Measurements from ENCODE around the gene TPPP3. TPM values are rescaled to one million over a fixed set of nuclear protein-coding genes. Genes with fewer than 3 reads are reported as not detected.

TPPP3 gene
- total RNA-seq, 4 donors from 2014 or later = 3.0 to 26.2 (median 8.2) TPM

GRCh38 chr16:67430504-67430976 is 37.2 kb upstream of the TPPP3 start:
- peak overlapping the region; percentile 76 to 89 (median 80) for H3K27ac ChIP-seq
- H3K9me3 ChIP-seq = no peaks in the 10 kb centered on the region
- peaks cover 0 to 3% (median 0%) of the 10 kb centered on the region in 3 donors for H3K36me3 ChIP-seq
- H3K4me3 ChIP-seq = peak overlapping the region; percentile 36 to 71 (median 52)
- intact Hi-C loops (cut with DNase I) = no loop called here
- TF ChIP-seq CTCF (IDR thresholded peaks at IDR 0.05) = peak in 1 of 6 experiments; percentile 6
- peak in 1 of 4 donors; percentile 8 for TF ChIP-seq POLR2A (IDR thresholded peaks at IDR 0.05)
- 3 to 5% methylated on average over 4 to 8 of the region's 53 CpGs for WGBS, 2 donors
- no peak for DNase-seq
- H3K4me1 ChIP-seq = peaks cover 21 to 58% (median 27%) of the 10 kb centered on the region in 3 donors
- H3K27me3 ChIP-seq = peaks cover 0 to 33% (median 0%) of the 10 kb centered on the region in 4 donors

GRCh38 chr16:67429799-67430503 is 36.7 kb upstream of the TPPP3 start:
- DNase-seq = no peak
- TF ChIP-seq CTCF (IDR thresholded peaks at IDR 0.05) = no peak
- no peak for TF ChIP-seq POLR2A (IDR thresholded peaks at IDR 0.05)
- H3K4me1 ChIP-seq = peaks cover 21 to 58% (median 27%) of the 10 kb centered on the region in 3 donors
- H3K27me3 ChIP-seq = peaks cover 0 to 36% (median 0%) of the 10 kb centered on the region in 4 donors
- peak overlapping the region; percentile 36 to 71 (median 52) for H3K4me3 ChIP-seq
- H3K9me3 ChIP-seq = no peaks in the 10 kb centered on the region
- H3K27ac ChIP-seq = peak overlapping the region; percentile 76 to 89 (median 80)
- no peaks in the 10 kb centered on the region for H3K36me3 ChIP-seq
- WGBS, 2 donors = 0 to 14% methylated on average over 4 of the region's 13 CpGs
- intact Hi-C loops (cut with DNase I) = no loop called here

GRCh38 chr16:67429053-67429798 is 35.9 kb upstream of the TPPP3 start:
- peaks cover 0 to 43% (median 0%) of the 10 kb centered on the region in 4 donors for H3K27me3 ChIP-seq
- no peaks in the 10 kb centered on the region for H3K9me3 ChIP-seq
- TF ChIP-seq POLR2A (IDR thresholded peaks at IDR 0.05) = no peak
- TF ChIP-seq CTCF (IDR thresholded peaks at IDR 0.05) = no peak
- intact Hi-C loops (cut with DNase I) = no loop called here
- WGBS, 2 donors = 100% methylated on average over 1 of the region's 3 CpGs
- H3K27ac ChIP-seq = peak overlapping the region in 2 of 4 donors; percentile 76 to 79
- no peaks in the 10 kb centered on the region for H3K36me3 ChIP-seq
- H3K4me1 ChIP-seq = peaks cover 21 to 58% (median 27%) of the 10 kb centered on the region in 3 donors
- DNase-seq = no peak
- no peak overlapping the region for H3K4me3 ChIP-seq

GRCh38 chr16:67428146-67428731 is 34.9 kb upstream of the TPPP3 start:
- Histone ChIP-seq H3K4me1 (peaks cover 21 to 56% (median 27%) of the 10 kb centered on the region in 3 donors), H3K36me3 (no peaks in the 10 kb centered on the region), H3K9me3 (no peaks in the 10 kb centered on the region), H3K27me3 (peaks cover 0 to 43% (median 0%) of the 10 kb centered on the region in 4 donors), H3K4me3 (no peak overlapping the region), H3K27ac (peak overlapping the region in 2 of 4 donors; percentile 33 to 53)
- intact Hi-C loops (cut with DNase I) = no loop called here
- 12 to 47% methylated on average over 3 to 11 of the region's 11 CpGs for WGBS, 2 donors
- TF ChIP-seq POLR2A (IDR thresholded peaks at IDR 0.05) = no peak
- peak; percentile 41 to 90 (median 81) for TF ChIP-seq CTCF (IDR thresholded peaks at IDR 0.05)
- no peak for DNase-seq

All from esophagus squamous epithelium (tissue), 5 donors.